Tibial nerve (tissue), 4 donors: ENCODE measurements around the gene SPG21. TPM values are rescaled to one million over a fixed set of nuclear protein-coding genes. Genes with fewer than 3 reads are reported as not detected.

ENCODE experiments used
- DNase-seq, 2 donors: peaks; one replicate each; pipeline ENCODE4 v3.0.0-alpha.2; 2019; ENCODE audit warnings: low spot score in 2 of 2
- H3K27ac ChIP-seq, 4 donors: fragments of 200-600 bp; sonication (generic) in 3 of 4; one replicate each; pipeline ENCODE4 v1.5.1; 2017 to 2019; ENCODE audit warnings: mild to moderate bottlenecking in 1 of 4
- H3K27me3 ChIP-seq, 2 donors: fragments of 200-600 bp; sonication (generic) in 1 of 2; one replicate each; pipeline versions ENCODE4 v1.5.1 to v1.6.0; 2017 to 2019
- H3K36me3 ChIP-seq, 3 donors: fragments of 200-600 bp; sonication (generic); one replicate each; pipeline ENCODE4 v1.5.1; 2018 to 2019
- H3K4me1 ChIP-seq, 4 donors: fragments of 200-600 bp; sonication (generic) in 3 of 4; one replicate each; pipeline ENCODE4 v1.5.1; 2017 to 2019
- H3K4me3 ChIP-seq, 4 donors: fragments of 200-600 bp; sonication (generic) in 3 of 4; one replicate each; pipeline ENCODE4 v1.5.1; 2017 to 2019; ENCODE audit warnings: mild to moderate bottlenecking in 1 of 4, moderate library complexity in 1 of 4
- H3K9me3 ChIP-seq, 4 donors: fragments of 200-600 bp; sonication (generic) in 3 of 4; one replicate each; pipeline ENCODE4 v1.5.1; 2017 to 2019
- CTCF ChIP-seq, 5 experiments: fragments of 200-600 bp in 3 of 5; fragments of 450-650 bp in 2 of 5; sonication (generic) in 3 of 5; IDR thresholded peaks; one replicate each; pipeline ENCODE4 v1.5.1; 2016 to 2019; ENCODE audit warnings: antibody characterized with exemption in 5 of 5, mild to moderate bottlenecking in 3 of 5, moderate library complexity in 2 of 5
- EP300 ChIP-seq, 2 donors: sonication (generic); formaldehyde crosslinking; IDR thresholded peaks; one replicate each; pipeline ENCODE4 v1.6.1; 2017; ENCODE audit warnings: antibody characterized with exemption in 2 of 2, mild to moderate bottlenecking in 1 of 2
- POLR2A ChIP-seq, 2 donors: fragments of 450-650 bp; IDR thresholded peaks; one replicate each; pipeline ENCODE4 v1.6.1; 2017; ENCODE audit warnings: antibody characterized with exemption in 2 of 2, mild to moderate bottlenecking in 2 of 2, moderate library complexity in 2 of 2
- WGBS, 2 donors: methylation state at CpG; one replicate each; pipeline ENCODE4 v1.1.5; 2018; 5-methylcytosine and 5-hydroxymethylcytosine counted together
- total RNA-seq, 4 donors: library from RNA; depleted of rRNA; stranded (reverse); fragments of >200 nt; gene quantifications; one replicate each; pipeline ENCODE4 v1.1.0, GENCODE V29; 2016

SPG21 gene
- total RNA-seq, 4 donors from 2014 or later: 80.4 to 90.6 (median 86.3) TPM

- Histone ChIP-seq H3K4me3 (no peak overlapping the region), H3K27ac (peak overlapping the region in 2 of 4 donors; percentile 57 to 69), H3K27me3 (no peaks in the 10 kb centered on the region), H3K36me3 (peaks cover 0 to 33% (median 0%) of the 10 kb centered on the region in 3 donors), H3K9me3 (no peaks in the 10 kb centered on the region), H3K4me1 (peaks cover 0 to 79% (median 25%) of the 10 kb centered on the region in 4 donors)
- no peak for TF ChIP-seq CTCF (IDR thresholded peaks at IDR 0.05)
- no peak for TF ChIP-seq POLR2A (IDR thresholded peaks at IDR 0.05)
- no peak for TF ChIP-seq EP300 (IDR thresholded peaks at IDR 0.05)
- 64 to 67% methylated on average over 1 of the region's 1 CpG for WGBS, 2 donors
- no peak for DNase-seq
These were observed 7.2 kb downstream of the SPG21 start for GRCh38 chr15:64982472-64982871.

GRCh38 chr15:64981812-64982431 is 7.8 kb downstream of the SPG21 start:
- no peak for DNase-seq
- 71 to 75% methylated on average over 6 of the region's 6 CpGs for WGBS, 2 donors
- Histone ChIP-seq H3K36me3 (peaks cover 0 to 38% (median 0%) of the 10 kb centered on the region in 3 donors), H3K27ac (peak overlapping the region in 2 of 4 donors; percentile 57 to 69), H3K4me3 (no peak overlapping the region), H3K4me1 (peaks cover 0 to 73% (median 23%) of the 10 kb centered on the region in 4 donors), H3K27me3 (no peaks in the 10 kb centered on the region), H3K9me3 (no peaks in the 10 kb centered on the region)
- TF ChIP-seq POLR2A (IDR thresholded peaks at IDR 0.05) (no peak), EP300 (IDR thresholded peaks at IDR 0.05) (no peak), CTCF (IDR thresholded peaks at IDR 0.05) (no peak)

DNA sequence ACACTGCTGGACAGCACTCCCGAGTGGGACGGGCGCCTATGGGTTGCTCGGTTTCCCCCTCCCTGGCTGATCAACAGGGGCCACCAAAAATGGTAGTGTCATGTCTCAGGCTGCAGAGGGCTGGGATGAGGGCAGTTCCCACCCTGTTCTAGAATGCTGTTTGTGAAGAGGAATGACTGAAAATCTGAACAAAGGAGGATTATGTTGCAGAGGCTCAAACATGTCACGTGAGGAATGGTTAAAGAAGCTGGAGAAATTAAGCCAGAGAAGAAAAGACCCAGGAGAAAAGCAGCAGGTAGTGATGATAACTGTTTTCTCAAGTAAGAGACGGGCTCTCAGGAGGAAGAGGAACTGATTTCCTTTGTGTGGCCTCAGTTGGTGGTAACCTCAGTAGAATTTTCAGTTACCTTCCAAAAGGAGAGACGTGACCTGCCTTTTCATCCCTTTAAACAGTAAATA is 10.4 kb downstream of the SPG21 start:
- DNase-seq: no peak
- no peak overlapping the region for H3K4me3 ChIP-seq
- peak overlapping the region; percentile 8 to 70 (median 45) for H3K27ac ChIP-seq
- peaks cover 0 to 47% (median 14%) of the 10 kb centered on the region in 4 donors for H3K4me1 ChIP-seq
- no peaks in the 10 kb centered on the region for H3K9me3 ChIP-seq
- TF ChIP-seq EP300 (IDR thresholded peaks at IDR 0.05) (peak in 1 of 2 donors; percentile 16), POLR2A (IDR thresholded peaks at IDR 0.05) (no peak), CTCF (IDR thresholded peaks at IDR 0.05) (no peak)
- 40 to 41% methylated on average over 7 of the region's 7 CpGs for WGBS, 2 donors
- peaks cover 0 to 62% (median 5%) of the 10 kb centered on the region in 3 donors for H3K36me3 ChIP-seq
- H3K27me3 ChIP-seq: no peaks in the 10 kb centered on the region

DNA sequence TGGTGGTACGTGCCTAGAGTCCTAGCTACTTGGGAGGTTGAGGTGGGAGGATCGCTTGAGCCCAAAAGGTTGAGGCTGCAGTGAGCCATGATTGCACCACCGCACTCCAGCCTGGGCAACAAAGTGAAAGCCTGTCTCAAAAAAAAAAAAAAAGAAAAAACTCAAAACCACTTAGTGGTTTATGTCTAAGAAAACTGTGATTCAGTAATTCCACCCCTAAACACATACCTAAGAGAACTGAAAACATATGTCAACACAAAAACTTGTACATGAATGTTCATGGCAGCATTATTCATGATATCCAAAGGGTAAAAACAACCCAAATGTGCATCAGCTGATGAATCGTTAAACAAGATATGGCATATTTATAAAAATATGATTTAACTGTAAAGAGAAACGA is 14.3 kb downstream of the SPG21 start:
- TF ChIP-seq POLR2A (IDR thresholded peaks at IDR 0.05) (no peak), EP300 (IDR thresholded peaks at IDR 0.05) (no peak), CTCF (IDR thresholded peaks at IDR 0.05) (no peak)
- Histone ChIP-seq H3K27ac (no peak overlapping the region), H3K4me1 (peaks cover 0 to 15% (median 7%) of the 10 kb centered on the region in 4 donors), H3K9me3 (no peaks in the 10 kb centered on the region), H3K27me3 (no peaks in the 10 kb centered on the region), H3K36me3 (peaks cover 0 to 92% (median 21%) of the 10 kb centered on the region in 3 donors), H3K4me3 (no peak overlapping the region)
- no peak for DNase-seq
- WGBS, 2 donors: 86 to 93% methylated on average over 5 of the region's 5 CpGs

- 70 to 71% methylated on average over 7 of the region's 7 CpGs for WGBS, 2 donors
- H3K27ac ChIP-seq: no peak overlapping the region
- H3K4me3 ChIP-seq: no peak overlapping the region
- H3K9me3 ChIP-seq: no peaks in the 10 kb centered on the region
- H3K4me1 ChIP-seq: no peaks in the 10 kb centered on the region
- no peak for DNase-seq
- TF ChIP-seq EP300 (IDR thresholded peaks at IDR 0.05) (no peak), CTCF (IDR thresholded peaks at IDR 0.05) (no peak), POLR2A (IDR thresholded peaks at IDR 0.05) (no peak)
- H3K36me3 ChIP-seq: peaks cover 0 to 94% (median 16%) of the 10 kb centered on the region in 3 donors
- H3K27me3 ChIP-seq: no peaks in the 10 kb centered on the region
These were observed 19.0 kb downstream of the SPG21 start for GRCh38 chr15:64970698-64971097.
